GM19395 (cell line): Measurements from ENCODE around the gene MCTP1.
"Not testable (repeated sequence)": the region's sequence is repeated elsewhere in the genome, so short reads cannot be mapped to it uniquely, and the experiment has no call there.

Source experiments
- ATAC-seq: cut with Tn5 transposase; IDR thresholded peaks from one replicate; pipeline ENCODE4 v1.9.1; 2021; ENCODE audit warnings: mild to moderate bottlenecking, moderate library complexity; ENCODE audit not compliant: unreplicated experiment

Gene MCTP1

DNA sequence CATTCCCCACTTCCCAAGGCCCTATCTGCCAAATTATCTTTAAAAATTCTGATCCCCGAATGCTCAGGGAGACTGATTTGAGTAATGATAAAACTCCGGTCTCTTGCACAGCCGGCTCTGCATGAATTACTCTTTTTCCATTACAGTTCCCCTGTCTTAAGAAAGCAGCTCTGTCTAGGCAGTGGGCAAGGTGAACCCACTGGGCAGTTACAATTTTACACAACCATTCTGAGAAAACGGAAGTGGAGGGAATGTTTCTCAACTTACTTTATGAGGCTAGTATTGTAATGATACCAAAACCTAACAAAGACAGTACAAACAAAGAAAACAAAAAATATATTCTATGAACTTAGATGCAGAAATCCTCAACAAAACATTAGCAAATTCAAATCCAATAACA, 100.0 kb downstream of the MCTP1 start:
- ATAC-seq: no peak

DNA sequence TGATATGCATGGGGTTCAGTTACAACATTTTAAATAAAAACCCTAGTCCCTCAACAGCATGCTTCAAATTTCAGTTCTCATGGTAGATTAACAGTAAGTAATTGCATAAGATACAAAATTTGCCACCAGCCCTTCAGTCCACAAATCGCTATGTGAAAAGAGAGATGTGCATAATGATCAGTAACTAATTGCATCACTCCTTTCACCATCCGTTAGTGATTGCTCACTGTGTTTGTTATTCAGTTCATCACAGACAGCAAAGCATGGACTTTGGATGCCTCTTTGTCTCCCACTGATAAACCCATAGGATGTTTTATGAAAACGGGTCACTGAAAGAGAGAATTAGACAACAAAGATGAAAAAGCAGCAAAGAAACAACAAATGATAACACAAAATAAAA, 103.2 kb downstream of the MCTP1 start:
- no peak for ATAC-seq

DNA sequence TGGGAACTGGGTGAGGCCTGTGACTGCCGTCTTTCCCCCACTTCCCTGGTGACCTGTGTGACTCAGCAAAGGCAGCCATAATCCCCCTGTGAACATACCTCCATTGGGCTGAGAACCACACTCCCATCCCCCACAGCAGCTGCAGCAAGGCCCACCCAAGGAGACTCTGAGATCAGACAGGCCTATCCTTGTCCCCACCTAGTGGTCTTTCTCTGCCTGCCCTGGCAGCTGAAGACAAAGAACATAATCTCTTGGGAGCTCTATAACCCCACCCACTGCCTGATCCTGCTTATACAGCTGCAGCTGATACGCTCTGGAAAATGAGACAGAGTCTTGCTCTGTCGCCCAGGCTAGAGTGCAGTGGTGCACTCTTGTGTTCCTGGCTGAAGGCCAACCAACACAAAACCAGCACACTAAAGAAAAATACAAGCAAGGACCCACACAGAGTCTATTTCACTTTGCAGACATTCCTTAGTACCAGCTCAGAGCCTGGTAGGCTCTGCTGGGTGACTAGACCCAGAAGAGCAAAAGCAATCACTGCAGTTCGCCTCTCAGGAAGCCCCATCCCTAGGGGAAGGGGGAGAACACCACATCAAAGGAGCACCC, 106.7 kb downstream of the MCTP1 start:
- no peak for ATAC-seq

DNA sequence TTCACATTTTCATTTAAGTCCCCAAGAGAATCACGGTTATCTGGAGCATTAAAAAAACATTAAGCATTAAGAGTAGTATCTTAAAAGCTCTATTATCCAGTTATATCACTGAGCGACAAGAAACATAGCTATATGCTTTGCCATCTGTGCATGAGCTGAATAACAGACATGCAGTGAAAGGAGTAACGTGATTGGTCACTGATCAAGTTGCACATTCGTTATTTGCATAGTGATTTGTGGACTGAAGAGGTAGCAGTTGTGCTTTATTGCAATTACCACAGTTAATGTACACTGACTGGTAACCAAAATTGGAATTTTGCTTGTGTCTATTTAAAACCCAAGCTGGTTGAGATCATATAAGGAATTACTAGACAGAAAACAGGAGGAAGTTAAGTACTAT, 107.4 kb downstream of the MCTP1 start:
- no peak for ATAC-seq

DNA sequence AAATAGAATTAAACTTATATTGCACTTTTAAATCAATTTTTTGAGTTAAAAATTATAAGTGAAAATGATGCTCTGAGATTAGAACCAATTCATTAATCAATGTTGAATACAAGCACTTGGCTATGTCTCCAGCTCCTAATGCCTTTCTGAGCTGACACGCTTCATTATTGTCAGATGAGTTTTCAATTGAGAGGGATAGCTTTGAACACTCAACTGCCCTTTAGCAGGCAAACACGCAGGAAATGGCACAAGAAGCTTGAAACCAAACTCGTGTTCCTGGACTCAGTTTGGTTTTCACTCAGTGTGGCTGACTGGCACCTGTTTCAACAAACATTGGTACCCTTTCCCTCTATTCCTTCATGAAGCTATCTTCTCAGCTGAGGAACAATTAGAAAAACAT, 109.8 kb downstream of the MCTP1 start:
- ATAC-seq: no peak

DNA sequence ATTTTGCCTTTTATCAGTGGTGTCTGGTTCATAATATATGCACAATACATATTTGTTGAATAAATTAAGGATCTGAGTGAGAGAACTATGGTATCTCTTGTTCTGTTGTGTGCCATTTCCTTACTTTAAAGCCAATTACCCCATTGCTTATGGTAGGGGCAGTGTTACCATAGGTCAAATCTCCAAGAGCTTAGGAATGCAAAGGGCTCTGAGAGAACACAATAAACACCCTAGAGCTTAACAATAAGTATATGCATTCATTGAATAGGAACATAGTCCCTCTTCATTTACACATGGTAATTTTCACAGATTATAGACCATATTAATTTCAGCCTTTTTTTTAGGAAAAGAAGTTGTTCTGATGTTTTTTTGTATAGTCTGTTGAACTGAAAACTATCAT, 112.2 kb downstream of the MCTP1 start:
- ATAC-seq: no peak

DNA sequence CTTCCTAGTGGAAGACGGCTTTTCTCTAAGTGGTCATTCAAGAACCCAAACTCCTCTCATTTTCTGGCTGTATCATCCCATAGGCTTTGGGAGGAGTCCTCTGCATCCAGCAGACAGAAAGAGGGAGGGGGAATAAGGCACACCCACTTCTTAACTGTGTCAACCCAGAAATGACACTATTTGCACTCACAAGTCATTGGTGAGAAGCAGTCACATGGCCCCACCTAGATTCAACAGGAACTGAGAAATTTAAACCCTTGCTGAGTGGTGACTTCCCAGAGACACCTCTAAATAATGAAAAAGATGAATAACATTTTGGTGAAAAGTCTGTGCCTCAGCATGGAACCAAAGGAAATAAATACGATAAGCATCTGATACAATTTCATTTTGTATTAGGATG, 120.0 kb downstream of the MCTP1 start:
- ATAC-seq: no peak

DNA sequence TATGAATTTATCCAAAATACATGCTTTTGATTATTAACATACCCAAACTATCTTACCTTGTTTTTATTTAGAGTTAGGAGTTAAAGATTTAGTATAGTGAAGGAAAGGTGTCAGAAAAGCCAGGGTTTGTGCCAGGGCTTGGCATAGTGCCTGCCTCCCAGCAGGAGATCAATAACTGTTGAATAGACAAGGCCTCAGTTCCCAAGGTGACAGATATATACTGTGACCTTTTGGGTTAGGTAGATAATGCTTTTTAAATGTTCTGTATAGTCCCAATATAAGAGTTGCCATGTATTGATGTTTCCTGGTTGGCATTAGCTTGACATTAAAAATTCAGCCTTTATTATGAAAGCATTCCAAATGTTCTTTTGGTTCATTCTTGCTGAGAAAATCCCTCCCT, 121.8 kb downstream of the MCTP1 start:
- ATAC-seq: no peak

DNA sequence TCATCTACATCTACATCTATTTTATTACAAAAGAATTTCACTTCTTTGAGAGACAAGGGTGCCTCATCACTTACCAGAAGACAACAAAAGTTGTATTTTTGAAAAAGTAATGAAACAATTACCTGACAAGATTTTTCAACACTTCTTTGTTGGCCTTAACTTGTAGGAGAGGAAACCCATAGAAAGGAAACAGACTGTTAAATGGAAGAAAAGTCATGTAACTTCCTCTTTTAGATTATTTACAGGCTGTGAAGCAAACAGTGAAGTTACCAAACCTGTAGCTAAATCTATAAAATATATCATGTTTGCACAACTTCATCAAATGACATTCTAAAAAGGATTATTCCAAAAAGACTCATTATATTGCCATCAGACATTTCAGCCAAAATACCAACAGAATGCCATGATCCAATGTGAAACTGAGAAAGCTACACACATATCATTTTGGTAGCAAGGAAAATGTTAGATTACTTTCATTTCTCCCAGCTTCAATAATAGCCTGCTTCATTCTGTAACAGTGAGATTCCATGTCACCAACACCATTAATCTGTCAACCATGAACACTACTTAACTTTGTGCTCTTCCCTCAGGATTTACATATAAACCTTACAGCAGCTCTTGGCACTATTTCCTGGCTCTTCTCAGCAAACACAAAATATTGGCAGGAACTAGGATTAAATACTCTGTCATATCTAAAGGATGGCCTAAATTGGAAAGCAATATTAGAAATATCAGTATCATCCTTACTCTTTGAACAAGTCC, 122.5 kb downstream of the MCTP1 start:
- no peak for ATAC-seq

DNA sequence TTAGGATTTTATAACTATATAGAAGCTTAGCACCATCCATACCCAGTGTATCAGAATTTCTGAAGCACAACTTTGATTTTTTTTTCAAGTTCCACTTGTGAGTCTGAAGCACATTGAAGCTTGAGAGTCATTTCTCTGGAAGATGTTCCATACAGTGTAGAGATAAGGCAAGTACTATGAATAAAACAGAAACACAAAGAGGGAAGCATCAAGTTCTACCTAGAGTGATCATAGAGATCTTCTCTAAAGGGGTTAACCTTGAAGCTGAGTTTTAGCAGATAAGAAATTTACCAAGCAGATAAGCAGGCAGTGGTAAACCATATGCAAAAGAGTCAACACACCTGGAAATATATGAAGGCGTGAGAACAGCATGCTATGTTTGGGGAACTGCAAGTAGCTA, 125.3 kb downstream of the MCTP1 start:
- no peak for ATAC-seq

DNA sequence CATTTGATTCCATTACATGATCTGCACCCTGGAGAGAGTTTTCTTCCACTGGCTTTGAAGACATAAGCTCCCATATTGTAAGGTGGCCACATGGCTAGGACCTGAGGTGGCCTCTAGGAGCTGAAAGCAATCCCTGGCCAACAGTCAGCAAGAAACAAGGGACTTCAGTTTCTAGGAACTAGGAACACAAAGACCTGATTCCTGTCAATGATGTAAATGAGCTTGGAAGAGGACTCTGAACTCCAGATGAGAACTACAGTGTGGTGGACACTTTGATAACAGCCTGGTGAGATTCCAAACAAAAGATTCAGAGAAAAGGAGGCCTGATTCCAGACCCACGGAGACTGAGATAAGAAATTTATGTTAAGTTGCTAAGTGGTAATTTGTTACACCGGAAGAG, 129.0 kb downstream of the MCTP1 start:
- ATAC-seq: no peak

DNA sequence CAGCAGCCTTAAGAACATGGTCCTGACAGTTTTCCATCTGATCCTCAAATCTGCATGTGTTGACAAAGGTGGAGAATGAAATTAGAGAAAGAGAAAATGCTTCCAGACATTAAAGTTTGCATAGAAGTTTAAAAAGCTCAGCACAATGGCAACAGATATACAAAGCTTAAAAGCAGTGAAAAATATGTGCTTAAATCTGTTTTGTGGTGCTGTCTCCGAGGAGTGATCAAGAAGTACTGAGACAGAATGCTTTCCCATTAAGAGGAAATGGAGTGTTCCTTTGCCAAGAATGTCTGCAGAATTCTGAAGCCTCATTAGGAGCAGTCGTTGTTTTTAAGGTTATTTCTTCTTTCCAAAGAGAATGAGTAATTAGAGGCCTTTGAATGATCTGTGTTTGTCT, 131.4 kb downstream of the MCTP1 start:
- no peak for ATAC-seq

DNA sequence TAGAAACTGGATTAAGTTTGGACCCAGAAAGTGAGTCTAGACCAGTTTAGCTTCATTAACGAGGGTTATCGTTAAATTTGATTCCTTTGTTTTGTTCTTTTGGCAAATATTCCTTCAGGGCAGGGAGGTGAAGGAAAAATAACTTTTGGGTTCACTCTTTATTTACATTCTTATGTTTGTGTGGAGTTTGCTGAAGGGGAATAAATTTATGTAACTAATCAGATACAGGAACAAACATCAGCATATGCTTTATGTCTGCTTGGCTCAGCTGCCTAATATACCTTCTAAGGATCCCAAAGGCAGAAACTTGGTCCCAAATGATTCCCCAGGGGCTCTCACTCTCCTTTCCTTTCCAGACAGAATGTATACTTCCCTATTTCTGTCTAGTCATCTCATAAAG, 132.4 kb downstream of the MCTP1 start:
- no peak for ATAC-seq

DNA sequence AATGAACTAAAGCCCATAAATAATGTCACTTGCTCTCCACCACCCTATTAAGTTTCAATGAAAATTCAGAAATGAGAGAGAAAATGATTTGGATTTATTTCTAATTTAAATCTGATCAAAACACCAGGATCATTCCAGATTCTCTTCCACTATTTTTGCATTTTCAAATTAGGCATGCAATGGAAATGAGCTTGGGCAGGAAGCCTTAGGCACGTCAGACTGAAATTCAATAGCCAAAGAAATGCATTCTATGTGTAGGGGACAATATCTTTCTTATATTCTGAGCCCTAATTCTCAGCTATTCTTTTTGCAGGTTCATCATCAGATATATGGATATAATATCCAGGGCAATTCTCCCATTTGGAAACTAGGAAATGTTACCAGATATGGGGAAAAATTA, 132.8 kb downstream of the MCTP1 start:
- ATAC-seq: no peak

DNA sequence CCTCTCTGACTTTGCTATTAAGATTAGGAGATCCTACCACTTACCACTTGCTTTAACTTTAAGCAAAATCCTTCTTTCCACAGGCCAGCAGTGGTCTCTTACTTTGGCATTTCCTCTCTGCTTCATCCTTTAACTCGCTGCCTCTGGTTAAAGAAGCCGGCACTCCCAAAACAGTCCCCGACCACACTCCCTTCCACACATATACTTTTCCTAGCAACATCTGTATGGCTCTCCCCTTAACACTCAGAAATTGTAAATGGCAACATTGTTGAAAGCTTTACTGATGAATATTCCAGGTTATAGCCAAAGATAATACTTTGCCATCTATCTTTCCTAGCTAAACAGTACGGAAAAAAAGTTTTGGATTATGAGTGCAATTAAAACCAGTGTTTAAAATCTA, 133.2 kb downstream of the MCTP1 start:
- no peak for ATAC-seq

DNA sequence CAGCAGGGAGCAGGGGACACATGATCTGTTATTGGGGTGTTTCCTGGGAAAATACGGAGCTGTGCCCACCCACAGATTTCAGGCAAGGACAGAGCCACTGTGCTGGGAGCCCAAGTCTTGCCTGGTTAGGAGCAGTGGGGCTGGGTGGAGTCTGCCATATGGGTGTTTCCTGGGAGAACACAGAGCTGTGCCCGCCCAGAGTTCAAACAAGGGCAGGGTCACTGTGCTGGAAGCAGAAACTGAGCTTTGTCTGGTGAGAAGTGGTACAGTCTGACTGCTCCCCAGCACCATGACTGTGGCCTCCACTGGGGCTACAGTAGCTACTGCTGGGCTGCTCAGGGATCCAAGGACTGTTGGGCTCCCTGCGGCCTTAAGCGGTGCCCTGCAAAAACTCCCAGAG, 135.5 kb downstream of the MCTP1 start:
- ATAC-seq: no peak

DNA sequence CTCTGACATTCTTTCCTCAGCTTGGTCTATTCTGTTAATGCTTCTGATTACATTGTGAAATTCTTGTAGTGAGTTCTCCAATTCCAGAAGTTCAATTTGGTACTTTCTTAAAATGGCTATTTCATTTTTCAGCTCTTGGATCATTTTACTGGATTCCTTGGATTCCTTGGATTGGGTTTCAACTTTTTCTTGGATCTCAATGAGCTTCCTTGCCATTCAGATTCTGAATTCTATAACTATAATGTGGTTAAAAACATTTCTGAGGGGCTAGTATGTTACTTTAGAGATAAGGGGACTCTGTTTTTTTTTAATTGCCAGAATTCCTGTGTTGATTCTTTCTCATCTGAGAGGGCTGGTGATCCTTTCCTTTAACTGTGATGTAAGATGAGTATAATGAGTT, 136.4 kb downstream of the MCTP1 start:
- ATAC-seq: no peak

DNA sequence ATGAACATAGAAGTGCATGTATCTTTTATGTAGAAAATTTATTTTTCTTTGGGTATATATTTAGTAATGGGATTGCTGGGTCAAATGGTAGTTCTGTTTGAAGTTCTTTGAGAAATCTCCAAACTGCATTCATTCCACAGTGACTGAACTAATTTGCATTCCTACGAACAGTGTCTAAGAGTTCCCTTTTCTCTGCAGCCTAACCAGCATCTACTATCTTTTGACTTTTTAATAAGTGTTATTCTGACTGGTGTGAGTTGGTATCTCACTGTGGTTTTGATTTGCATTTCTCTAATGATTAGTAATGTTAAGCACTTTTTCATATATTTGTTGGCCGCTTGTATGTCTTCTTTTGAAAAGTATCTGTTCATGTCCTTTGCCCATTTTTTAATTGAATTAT, 141.0 kb downstream of the MCTP1 start:
- ATAC-seq: not testable (repeated sequence)

DNA sequence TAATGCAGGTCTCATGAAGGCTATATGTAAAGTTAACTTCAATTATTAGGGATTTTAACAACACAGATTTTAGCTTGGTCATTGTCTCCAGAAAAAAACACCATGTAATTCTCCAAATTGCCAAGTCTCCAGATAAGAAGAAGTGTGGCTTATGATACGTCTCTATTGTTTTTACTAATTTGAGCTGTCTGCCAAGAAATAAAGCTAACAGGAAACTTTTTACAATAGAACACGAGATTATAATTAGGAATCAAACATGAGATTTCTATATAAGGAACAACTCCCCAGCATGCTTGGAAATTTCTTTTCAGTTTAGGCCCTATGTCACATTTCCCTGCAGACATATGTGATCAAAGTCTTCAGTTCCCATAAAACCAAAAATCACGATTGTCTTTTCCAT, 142.7 kb downstream of the MCTP1 start:
- no peak for ATAC-seq

DNA sequence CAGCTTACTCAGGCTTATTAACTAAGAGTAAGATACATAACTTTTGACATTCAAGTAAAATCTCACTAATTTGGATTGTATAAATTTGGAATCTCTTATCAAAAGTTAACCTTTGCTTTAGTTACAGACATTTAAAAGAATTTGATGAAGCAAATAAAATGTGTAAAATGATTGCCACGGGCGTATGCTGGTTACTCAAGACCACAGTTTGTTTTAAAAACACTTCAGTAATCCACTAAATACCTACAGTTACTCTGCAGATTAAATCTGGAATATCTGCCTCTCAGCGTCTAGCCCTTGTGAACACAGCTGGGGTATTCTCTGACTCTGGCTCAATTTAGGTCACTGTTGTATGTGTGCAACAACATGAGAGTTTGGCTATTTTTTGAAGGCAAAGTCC, 143.8 kb downstream of the MCTP1 start:
- no peak for ATAC-seq

DNA sequence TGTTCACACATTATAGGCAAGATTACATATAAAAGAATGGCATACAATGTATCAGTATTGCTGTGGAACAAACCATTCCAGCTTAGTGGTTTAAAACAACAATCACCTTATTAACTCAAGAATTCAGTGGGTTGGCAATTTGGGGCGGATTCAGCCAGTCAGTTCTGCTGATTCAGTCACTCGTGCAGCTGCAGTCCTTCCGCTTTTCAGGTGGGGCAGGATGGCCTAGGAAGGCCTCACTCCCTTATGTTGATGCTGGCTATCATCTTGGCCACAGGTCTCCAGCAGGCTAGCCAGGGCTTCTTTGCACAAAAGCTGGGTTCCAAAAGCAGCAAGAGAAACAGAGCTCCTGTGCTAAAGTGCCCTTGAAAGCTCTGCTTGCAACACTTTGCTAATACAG, 150.6 kb downstream of the MCTP1 start:
- no peak for ATAC-seq

DNA sequence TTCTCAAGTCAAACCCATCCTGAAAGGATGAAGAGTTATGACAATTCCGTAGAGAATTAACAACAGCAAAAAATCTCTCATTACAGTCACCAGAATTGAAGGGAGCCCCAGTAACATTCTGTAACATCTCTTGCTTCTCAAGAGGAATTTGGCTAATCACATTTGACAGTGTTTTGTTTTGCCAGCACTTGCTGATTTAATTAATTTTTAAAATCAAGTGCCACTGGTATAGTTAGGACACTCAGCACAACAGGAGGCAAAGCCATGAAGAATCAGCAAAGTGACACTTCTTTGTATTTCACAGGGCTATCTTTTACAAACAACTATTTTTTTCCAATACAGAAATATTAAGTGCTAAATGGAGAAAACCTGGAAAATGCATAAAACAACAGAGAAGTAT, 152.8 kb downstream of the MCTP1 start:
- no peak for ATAC-seq

DNA sequence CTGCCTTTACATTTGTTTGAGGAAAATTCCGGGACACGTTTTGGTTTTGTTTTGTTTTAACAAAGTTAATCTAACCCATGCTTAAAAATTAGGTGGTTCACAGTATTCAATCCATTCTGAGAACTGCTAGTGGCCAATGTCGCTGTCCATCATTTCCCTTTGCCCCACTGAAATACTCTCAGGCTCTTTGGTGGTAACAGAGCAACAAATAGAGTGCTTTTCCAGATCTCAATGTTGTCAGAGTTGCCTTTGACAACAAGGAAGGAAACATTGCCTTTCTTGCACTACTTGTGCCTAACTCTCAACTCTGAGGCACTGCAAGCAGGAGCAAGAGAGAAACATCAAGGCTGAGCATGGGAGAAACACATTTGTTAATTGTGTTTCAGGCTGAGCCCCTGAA, 154.0 kb downstream of the MCTP1 start:
- no peak for ATAC-seq
